Measurements from ENCODE around the gene PALMD. TPM values are rescaled to one million over a fixed set of nuclear protein-coding genes. Genes with fewer than 3 reads are reported as not detected.

The PALMD gene
- total RNA-seq, 1 donor from 2014 or later, result 122 TPM

DNA sequence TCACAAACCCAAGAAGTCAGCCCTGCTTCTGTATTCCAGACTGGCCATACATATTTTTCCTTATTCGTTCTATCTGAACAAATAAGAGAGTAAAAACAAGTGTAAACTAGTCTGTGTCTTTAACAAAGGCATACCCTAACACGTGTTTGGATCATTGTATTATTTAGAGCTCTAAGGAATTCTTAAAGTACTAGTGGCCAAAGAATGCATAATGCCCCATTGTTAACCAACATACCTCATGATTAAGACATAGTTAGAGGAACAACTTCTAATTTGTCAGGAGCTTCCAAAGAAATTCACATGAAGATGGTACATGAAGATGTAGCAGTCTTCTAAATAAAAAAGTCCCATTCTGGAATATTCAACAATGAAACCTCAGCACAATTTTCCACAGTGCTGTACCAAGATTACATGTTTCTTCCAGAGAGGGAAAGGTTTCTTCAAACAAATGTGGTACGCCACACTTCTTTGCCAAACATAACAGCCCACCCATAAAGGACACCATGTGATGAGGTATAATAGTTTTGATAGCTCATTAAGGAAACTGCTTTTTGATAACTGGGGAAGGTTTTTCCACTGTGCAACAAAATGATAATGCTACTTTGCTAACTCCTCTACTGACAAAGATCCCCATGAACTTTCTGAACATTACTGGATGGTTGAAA is 5.0 kb downstream of the PALMD start:
- intact Hi-C loops (cut with DNase I), result no loop called here
- ATAC-seq, result no peak

DNA sequence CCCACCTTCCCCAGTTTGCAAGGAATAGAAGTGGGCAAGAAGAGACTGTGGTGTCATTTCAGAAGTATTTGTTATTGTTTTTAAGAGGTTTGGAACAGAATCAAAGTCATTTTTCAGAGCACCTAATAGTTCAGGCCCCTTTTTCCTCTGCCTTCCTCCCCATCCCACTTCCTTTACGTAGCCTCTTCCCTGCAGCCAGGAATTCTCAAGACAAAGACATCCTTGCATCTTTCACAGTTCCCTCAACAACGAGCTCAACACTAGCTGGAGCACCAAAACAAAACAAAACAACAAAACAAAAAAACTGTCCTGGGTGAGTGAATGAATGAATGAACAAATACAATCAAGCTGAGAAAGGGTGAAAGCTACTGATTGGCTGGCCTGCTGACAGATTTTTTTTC is 7.0 kb downstream of the PALMD start:
- no peak for ATAC-seq
- intact Hi-C loops (cut with DNase I), result no loop called here

More for the DNA sequence above, 5.0 kb downstream of the PALMD start:
- no peak for DNase-seq (ENCODE audit: missing footprints)

DNA sequence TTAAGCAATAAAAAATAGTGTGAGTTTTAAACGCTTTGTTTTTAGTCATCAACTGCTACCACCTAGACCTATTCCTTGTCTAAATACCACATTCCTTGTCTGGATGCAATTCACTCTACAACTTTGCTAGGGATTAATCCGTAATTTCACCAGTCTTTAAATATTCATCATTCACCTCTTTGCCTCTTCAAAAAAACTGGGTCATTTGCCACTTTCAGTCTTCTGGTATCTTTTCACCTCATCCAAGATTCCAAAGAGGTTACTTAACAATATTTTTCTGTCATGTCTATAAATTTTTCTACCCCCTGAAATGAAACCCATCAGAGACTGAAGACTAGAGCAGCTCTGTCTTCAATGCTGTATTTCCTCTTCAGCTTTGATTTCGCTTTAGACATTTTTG is 9.5 kb downstream of the PALMD start:
- ATAC-seq (no peak), DNase-seq (ENCODE audit: missing footprints) (no peak)
- intact Hi-C loops (cut with DNase I), result no loop called here

More for the DNA sequence above, 7.0 kb downstream of the PALMD start:
- no peak for DNase-seq (ENCODE audit: missing footprints)

DNA sequence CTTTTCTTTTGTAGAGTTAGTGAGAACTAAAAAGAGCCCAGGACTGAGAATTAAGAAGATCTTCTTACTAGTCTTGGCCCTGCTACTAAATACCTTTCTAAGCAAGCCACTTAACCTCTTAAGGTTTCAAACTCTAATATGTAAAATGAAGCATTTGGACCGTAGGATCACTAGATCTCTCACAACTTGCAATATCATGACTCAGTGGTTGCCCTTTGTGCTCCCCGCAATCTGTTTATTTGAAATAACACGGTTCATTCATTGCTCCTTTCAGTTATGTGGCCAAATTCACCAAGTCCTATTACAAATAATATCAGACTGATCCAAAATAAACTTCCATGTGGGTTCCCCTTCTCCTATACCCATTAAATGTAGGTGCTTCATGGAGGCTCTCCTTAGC is 10.8 kb downstream of the PALMD start:
- intact Hi-C loops (cut with DNase I), result no loop called here
- DNase-seq (ENCODE audit: missing footprints) (no peak), ATAC-seq (no peak)

DNA sequence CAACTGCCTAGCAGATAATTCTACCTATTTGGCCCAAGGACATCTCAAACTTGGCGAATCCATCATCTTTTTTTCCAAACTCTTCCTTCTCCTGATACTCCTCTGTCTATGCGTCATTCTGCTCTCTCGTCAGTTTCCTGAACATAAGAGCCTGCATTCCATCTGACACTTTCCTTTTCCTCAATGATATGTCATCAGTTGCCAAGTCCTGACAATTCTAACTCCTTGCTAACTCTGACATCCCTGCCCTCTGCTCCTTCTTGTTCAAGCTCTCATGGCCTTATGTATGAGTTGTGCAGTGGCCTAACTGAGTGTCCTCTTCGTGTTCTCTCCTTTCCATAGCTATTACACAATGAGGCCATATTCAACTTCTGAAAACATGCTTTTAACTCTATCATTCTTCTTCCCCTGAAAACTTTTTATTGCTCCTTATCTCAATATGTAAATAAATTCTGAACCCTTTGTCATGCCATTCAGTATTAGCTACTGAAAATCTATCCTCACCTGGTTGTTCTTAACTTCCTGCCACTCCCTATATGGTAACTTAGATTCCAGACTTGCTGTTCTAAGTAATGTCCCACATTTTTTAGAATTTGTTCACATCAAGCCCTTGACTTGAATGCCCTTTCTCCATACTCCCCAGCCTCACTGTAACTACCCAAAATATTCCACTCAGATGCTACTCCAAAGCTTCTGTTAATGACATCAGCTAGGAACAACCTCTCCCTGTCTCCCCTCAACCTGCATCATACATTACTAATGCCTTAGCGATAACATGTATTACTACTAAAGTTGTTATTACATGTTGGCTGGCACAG is 11.5 kb downstream of the PALMD start:
- DNase-seq (ENCODE audit: missing footprints) (no peak), ATAC-seq (peak; percentile 4)
- intact Hi-C loops (cut with DNase I), result no loop called here

DNA sequence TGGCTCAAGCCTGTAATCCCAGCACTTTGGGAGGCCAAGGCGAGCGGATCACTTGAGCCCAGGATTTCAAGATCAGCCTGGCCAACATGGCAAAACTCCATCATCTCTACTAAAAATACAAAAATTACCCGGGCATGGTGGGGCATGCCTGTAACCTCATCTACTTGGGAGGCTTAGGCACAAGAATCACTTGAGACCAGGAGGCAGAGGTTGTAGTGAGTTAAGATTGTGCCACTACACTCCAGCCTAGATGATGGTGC is 12.0 kb downstream of the PALMD start:
- intact Hi-C loops (cut with DNase I), result no loop called here
- ATAC-seq (no peak), DNase-seq (ENCODE audit: missing footprints) (no peak)

DNA sequence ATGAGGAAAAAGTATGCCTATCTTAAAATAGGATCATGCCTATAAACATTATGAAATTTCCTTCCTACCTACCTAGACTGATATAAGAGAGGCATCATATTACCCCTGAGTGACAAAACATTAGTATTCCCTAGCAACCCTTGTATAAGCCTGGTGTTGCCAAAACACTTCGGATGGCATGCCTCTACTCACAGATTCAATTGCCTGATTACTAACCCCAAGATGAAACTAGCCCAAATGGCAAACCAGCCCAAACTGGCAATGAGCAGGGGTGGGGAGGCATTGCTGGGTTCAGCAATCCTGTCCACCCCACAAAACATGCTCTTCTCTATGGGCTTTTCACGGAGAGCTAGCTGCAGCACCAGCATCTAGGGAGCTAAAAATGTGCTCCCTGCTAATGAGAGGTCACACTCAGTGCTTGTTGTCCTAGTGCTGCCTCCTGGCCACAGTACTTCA is 13.9 kb downstream of the PALMD start:
- intact Hi-C loops (cut with DNase I), result no loop called here
- DNase-seq (ENCODE audit: missing footprints), result no peak

DNA sequence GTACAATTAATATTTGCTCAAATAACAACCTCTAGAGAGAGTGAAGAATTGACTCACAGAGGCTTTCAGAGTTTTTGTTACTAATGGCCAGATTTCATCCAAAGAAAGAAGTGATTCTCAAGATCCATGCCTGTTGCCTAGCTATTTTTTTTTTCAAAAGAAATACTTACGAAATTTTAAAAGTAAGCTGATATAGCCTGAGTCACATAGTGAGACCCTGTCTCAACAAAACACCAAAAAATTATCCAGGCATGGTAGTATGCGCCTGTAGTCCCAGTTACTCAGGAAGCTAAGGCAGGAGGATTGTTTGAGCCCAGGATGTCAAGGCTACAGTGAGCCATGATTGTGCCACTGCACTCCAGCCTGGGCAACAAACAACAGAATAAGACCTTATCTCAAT is 14.6 kb downstream of the PALMD start:
- intact Hi-C loops (cut with DNase I), result no loop called here
- no peak for ATAC-seq
- DNase-seq (ENCODE audit: missing footprints), result no peak

More for the DNA sequence above, 13.9 kb downstream of the PALMD start:
- peak; percentile 56 for ATAC-seq

DNA sequence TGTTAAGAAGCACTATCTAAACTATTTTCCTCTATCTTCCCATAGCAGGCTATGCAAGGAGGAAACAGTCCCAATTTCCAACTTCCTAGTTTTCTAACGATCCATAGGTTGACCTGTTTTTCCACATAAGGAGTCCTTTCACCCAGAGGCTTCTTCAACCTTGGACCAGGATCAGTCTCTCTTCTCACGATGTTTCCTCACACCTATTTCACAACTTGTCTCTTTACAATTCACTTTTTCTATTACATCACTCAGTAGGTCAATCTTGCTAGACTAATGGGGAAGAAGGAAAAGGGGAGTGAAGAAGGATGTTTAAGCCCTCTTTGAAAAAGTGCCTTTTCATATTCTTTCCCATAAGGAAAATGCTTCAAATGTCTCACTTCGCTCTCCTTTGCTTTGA is 15.9 kb downstream of the PALMD start:
- ATAC-seq (no peak), DNase-seq (ENCODE audit: missing footprints) (no peak)
- intact Hi-C loops (cut with DNase I), result loop anchor here (2.0 kb wide), 1 partner anchor 13 kb away; no protein-coding TSS in a partner anchor

DNA sequence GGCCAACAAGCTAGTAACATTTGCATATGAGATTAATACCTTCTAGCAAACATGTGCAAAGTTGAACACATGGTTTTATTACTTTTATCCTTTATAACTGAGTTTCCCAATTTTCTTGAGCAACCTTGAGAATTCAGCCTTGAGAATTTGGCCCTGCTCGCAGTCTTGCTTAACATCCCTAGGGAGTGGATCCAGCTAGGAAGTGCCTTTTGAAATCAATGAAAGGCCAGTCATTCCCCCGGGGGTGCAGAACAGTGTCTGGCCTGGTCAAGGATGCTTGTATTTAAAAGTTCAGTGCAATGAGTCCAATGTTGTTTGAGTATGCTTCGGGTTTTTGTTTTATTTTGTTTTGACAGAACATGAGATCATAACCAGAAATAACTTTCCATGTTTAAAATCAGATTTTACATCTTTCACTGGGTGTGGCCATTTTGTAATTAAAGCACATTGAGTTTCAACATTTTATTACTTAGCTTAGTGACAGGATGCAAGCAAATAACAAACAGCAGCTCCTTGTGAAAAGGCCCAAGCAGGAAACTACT is 16.7 kb downstream of the PALMD start:
- peak; percentile 91 for ATAC-seq
- intact Hi-C loops (cut with DNase I), result loop anchor here (2.0 kb wide), 1 partner anchor 14 kb away; no protein-coding TSS in a partner anchor
- peak; percentile 75 for DNase-seq (ENCODE audit: missing footprints)

DNA sequence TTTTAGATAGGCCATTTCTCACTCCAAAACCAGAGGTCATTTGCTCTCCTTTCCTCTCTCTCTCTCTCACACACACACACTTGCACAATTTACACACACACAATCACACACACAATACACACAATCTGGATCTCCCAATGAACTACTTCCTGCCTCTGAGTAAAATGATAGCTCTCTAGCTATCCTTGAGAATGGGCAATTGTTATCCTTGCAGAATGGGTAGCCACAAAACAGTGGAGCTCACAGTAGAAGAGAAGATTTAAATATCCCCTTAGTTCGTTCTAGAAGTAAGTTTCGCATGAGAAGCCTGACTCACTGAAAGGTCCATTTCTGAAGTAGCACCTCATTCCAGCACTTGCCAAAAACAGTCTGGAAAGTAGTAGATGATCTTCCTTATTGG is 17.6 kb downstream of the PALMD start:
- intact Hi-C loops (cut with DNase I), result loop anchor here (2.0 kb wide), 1 partner anchor 15 kb away; no protein-coding TSS in a partner anchor
- DNase-seq (ENCODE audit: missing footprints) (no peak), ATAC-seq (no peak)

DNA sequence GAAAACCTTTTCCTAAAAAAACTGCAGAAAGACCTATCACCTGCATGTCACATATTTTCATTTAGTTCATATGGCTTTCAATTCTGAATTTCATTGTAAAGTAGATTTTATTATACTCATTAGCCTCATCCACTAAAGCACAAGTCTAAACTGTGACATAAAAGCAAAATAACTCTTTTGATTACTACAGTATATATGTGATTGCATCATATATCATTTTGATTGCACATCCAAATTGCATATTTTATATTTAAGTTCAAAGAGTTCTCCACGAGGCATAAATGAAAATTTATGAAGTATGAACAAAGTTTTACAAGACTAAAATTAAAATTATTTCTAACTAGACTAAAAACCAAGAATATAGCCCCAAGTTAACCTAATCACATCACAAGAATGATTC is 19.3 kb downstream of the PALMD start:
- no peak for DNase-seq (ENCODE audit: missing footprints)
- intact Hi-C loops (cut with DNase I), result no loop called here
- ATAC-seq, result no peak

DNA sequence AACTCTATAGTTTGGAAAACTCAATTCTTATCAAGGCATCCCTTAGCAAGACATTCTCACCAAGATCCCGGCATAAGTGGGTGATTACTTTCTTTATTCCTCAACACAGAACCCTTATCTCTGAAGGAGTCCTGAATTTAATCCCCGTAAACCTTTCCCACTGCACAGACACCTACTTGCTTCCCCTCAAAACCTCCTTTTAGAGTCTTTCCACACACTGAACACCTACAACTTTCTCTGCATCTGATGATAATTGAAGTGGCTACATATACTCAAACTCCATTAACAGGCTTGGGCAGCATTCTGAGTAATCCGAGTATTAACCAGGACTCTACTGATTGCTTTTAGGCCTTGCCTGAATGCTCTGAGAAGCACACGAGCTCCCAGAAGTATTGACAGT is 23.5 kb downstream of the PALMD start:
- DNase-seq (ENCODE audit: missing footprints), result no peak
- intact Hi-C loops (cut with DNase I), result no loop called here
- ATAC-seq, result no peak

DNA sequence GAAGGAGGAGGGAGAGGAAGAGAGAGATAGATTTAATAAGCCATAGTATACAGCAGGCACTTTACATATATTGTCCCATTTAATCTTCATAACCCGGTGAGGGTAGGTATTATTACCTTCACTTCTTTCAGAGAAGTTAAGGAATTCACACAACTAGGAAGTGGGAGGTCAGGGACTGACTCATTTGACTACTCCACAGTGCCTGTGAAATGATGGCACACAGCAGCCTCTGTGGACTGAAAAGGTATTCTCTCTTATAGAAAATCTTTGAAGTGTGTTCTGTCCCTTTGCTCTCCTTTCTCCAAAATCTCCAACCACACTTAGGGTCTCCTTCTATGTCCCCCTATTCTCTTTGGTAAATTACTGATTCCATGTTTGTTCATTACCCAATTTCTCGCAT is 23.9 kb downstream of the PALMD start:
- no peak for ATAC-seq
- DNase-seq (ENCODE audit: missing footprints), result no peak
- intact Hi-C loops (cut with DNase I), result no loop called here

DNA sequence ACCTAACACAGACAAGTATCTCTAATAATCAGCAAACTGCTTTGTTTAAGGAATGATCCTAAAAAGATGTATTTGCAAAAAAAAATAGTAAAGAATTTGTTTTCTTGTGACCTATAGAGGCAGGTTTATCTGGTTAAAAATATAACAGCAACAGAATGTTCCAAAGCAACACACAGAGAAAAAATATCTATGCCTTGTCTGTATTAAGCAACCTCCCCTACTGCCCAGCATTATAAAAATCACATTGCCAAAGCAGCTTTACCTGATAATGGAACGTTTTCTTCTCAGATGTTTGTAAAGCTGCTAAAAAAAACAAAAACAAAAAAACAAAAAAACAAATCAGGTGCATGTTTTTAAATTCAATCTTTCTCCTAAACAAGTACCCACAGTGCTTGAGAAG is 24.7 kb downstream of the PALMD start:
- ATAC-seq, result no peak
- intact Hi-C loops (cut with DNase I), result no loop called here
- DNase-seq (ENCODE audit: missing footprints), result no peak

DNA sequence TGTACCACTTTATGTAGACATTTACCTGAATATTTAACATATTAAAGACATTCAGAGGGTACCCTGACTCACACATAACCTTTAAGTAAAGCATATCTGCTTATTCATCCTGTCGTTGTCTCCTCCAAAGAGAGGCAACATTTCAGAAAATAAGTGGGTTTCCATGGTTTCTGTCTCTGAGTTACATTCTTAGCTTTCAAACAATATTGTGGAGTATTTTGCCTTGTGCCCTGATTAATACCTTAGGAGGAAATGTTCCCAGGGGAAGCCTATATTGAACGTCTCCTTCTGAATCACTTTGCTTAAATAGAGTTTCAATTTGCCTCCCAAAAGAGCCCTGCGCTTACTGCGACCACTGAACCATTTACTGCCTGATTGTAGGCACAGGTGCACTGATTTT is 26.1 kb downstream of the PALMD start:
- intact Hi-C loops (cut with DNase I), result no loop called here
- ATAC-seq (no peak), DNase-seq (ENCODE audit: missing footprints) (no peak)

DNA sequence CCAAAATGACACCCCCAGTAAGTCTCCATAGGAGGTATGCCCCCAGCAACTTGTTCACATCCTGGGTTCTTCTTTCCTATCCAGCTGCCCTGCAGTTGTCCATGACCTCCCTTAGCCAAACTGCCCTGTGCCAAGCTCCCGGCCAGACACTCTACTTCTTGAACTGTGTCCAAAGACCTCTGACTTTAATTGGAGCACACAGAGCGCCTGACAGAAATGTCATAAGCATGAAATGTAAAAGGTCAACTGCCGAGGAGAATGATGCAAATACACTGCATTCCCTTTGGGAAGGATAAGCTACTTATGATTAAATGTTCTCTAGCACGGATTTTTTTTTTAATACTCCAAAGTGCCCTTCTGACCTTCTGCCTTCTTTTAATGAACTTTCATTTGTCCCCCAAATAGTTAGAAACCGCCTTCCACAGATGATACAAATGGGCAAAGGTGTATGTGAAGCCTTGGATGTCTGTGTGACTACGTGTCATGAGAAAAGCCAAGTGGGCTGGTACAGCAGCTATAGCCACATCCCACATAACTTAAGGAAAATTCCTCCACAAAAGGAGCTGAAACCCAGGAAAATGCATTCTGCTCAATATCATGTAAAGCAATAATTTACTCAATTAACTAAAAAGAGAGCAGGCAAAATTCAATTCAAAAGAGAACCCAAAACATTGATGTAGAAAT is 26.8 kb downstream of the PALMD start:
- DNase-seq (ENCODE audit: missing footprints) (peak; percentile 57), ATAC-seq (peak; percentile 86)
- intact Hi-C loops (cut with DNase I), result no loop called here

DNA sequence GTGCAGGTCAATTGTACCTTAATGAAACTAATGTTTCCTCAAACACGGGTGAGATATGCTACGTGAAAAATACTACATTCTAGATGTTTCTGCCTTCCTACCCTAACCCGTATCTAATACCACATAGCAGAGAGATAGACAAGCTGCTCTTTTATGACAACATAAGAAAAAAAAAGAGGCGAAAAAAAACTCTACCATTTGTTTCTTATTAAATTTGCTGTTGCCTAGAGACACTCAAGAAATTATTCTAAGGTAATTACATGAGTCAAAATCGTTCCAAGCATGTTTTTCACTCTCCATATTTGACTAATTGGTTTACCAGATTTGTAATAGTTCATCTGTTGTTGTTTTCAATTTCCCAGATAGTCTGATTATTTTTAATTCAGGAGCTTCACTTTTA is 27.4 kb downstream of the PALMD start:
- DNase-seq (ENCODE audit: missing footprints) (no peak), ATAC-seq (no peak)
- intact Hi-C loops (cut with DNase I), result no loop called here
